Measurements from ENCODE around the gene DYNLT4.
"Not testable (repeated sequence)": the region's sequence is repeated elsewhere in the genome, so short reads cannot be mapped to it uniquely, and the experiment has no call there.

DYNLT4 gene

GRCh38 chr1:44788120-44788860 lies 18.9 kb downstream of the DYNLT4 start, which contains the start of gene BEST4:
Gene BEST4, minus strand, starts transcription at chr1:44788170. Its CDS starts 465 bp downstream, at chr1:44787705.
- no peak for DNase-seq (ENCODE audit: low read depth)

- DNase-seq (ENCODE audit: low read depth) = no peak
Observed at GRCh38 chr1:44787506-44787905, 19.6 kb downstream of the DYNLT4 start.

- DNase-seq (ENCODE audit: low read depth) = no peak
Observed at GRCh38 chr1:44786841-44787426, 20.2 kb downstream of the DYNLT4 start.

- DNase-seq (ENCODE audit: low read depth) = peak; percentile 62
Observed at GRCh38 chr1:44786138-44786840, 20.9 kb downstream of the DYNLT4 start.

- DNase-seq (ENCODE audit: low read depth) = no peak
Observed at GRCh38 chr1:44785501-44786137, 21.5 kb downstream of the DYNLT4 start.

- no peak for DNase-seq (ENCODE audit: low read depth)
Observed at GRCh38 chr1:44785029-44785380, 22.1 kb downstream of the DYNLT4 start.

GRCh38 chr1:44784094-44785028 lies 22.8 kb downstream of the DYNLT4 start:
- no peak for DNase-seq (ENCODE audit: low read depth)

- DNase-seq (ENCODE audit: low read depth) = no peak
Observed at GRCh38 chr1:44783697-44784093, 23.5 kb downstream of the DYNLT4 start.

GRCh38 chr1:44780583-44781121 lies 26.5 kb downstream of the DYNLT4 start:
- DNase-seq (ENCODE audit: low read depth) = no peak

- DNase-seq (ENCODE audit: low read depth) = no peak
Observed at GRCh38 chr1:44778705-44779576, 28.2 kb downstream of the DYNLT4 start.

- DNase-seq (ENCODE audit: low read depth) = no peak
Observed at GRCh38 chr1:44777969-44778635, 29.0 kb downstream of the DYNLT4 start.

- no peak for DNase-seq (ENCODE audit: low read depth)
Observed at GRCh38 chr1:44777547-44777946, 29.6 kb downstream of the DYNLT4 start.

GRCh38 chr1:44776730-44777068 lies 30.5 kb downstream of the DYNLT4 start:
- DNase-seq (ENCODE audit: low read depth) = no peak

- DNase-seq (ENCODE audit: low read depth) = peak; percentile 59
Observed at GRCh38 chr1:44775930-44776729, 31.0 kb downstream of the DYNLT4 start.

- DNase-seq (ENCODE audit: low read depth) = peak; percentile 87
Observed at GRCh38 chr1:44775078-44775929, 31.8 kb downstream of the DYNLT4 start, which contains the start of gene RPS8. Gene RPS8, plus strand, starts transcription at chr1:44775540. Its CDS starts 57 bp downstream, at chr1:44775597.

- not testable (repeated sequence) for DNase-seq (ENCODE audit: low read depth)
Observed at GRCh38 chr1:44766421-44766820, 40.7 kb downstream of the DYNLT4 start.

- no peak for DNase-seq (ENCODE audit: low read depth)
Observed at GRCh38 chr1:44760876-44761275, 46.3 kb downstream of the DYNLT4 start.

GRCh38 chr1:44759077-44759476 lies 48.1 kb downstream of the DYNLT4 start:
- DNase-seq (ENCODE audit: low read depth) = no peak
